Neural cell (in vitro differentiated cells): Measurements from ENCODE around the gene C16orf89. TPM values are rescaled to one million over a fixed set of nuclear protein-coding genes. Genes with fewer than 3 reads are reported as not detected.

Experiments
- H2AFZ ChIP-seq: fragments of 200-600, 300-800 bp; sonication (generic), shearing (Covaris generic); 2 replicates; pipeline ENCODE4 v1.6.0; 2014; ENCODE audit warnings: low read depth, mild to moderate bottlenecking, antibody characterized with exemption, low read length, moderate library complexity
- H3F3A ChIP-seq: fragments of 200-600 bp; shearing (Covaris generic); 2 replicates; pipeline ENCODE4 v1.6.1; 2016; ENCODE audit warnings: mild to moderate bottlenecking, moderate library complexity, mixed read lengths, antibody characterized with exemption, low read length; ENCODE audit not compliant: insufficient read depth, poor library complexity, severe bottlenecking
- H3K27ac ChIP-seq: fragments of 200-600, 300-800 bp; sonication (generic), shearing (Covaris generic); 2 replicates; pipeline ENCODE4 v1.5.1; 2014; ENCODE audit warnings: mild to moderate bottlenecking, low read length, moderate library complexity
- H3K27me3 ChIP-seq: fragments of 300-800, 200-600 bp; sonication (generic), shearing (Covaris generic); 2 replicates; pipeline ENCODE4 v1.6.0; 2014; ENCODE audit warnings: mild to moderate bottlenecking, low read depth, low read length, moderate library complexity; ENCODE audit not compliant: insufficient read depth
- H3K36me3 ChIP-seq: fragments of 300-800, 200-600 bp; sonication (generic), shearing (Covaris generic); 2 replicates; pipeline ENCODE4 v1.5.1; 2014; ENCODE audit warnings: mild to moderate bottlenecking, antibody characterized with exemption, low read length, moderate library complexity; ENCODE audit not compliant: insufficient read depth
- H3K4me2 ChIP-seq: fragments of 300-800, 200-600 bp; sonication (generic), shearing (Covaris generic); 2 replicates; pipeline ENCODE4 v1.6.0; 2014; ENCODE audit warnings: mild to moderate bottlenecking, low read length
- H3K4me3 ChIP-seq: fragments of 300-800, 200-600 bp; sonication (generic), shearing (Covaris generic); 2 replicates; pipeline ENCODE4 v1.5.1; 2014; ENCODE audit warnings: mild to moderate bottlenecking, low read length, moderate library complexity
- H3K79me2 ChIP-seq: fragments of 200-600 bp; shearing (Covaris generic); replicated peaks from 2 replicates; pipeline ENCODE4 v1.6.0; 2014; ENCODE audit warnings: mild to moderate bottlenecking, low read length, moderate library complexity; ENCODE audit not compliant: insufficient read depth
- H3K9ac ChIP-seq: fragments of 300-800, 200-600 bp; sonication (generic), shearing (Covaris generic); 2 replicates; pipeline ENCODE4 v1.6.1; 2016; ENCODE audit warnings: mild to moderate bottlenecking, low read length, mixed read lengths
- H3K9me2 ChIP-seq: fragments of 200-600 bp; shearing (Covaris generic); 2 replicates; pipeline ENCODE4 v1.6.1; 2016; ENCODE audit warnings: mild to moderate bottlenecking, low read length, mixed read lengths; ENCODE audit not compliant: insufficient read depth
- H3K9me3 ChIP-seq: fragments of 200-600, 300-800 bp; sonication (generic), shearing (Covaris generic); 2 replicates; pipeline ENCODE4 v1.6.1; 2016; ENCODE audit warnings: mild to moderate bottlenecking, mixed run types, low read length, moderate library complexity, mixed read lengths
- H4K20me1 ChIP-seq: fragments of 200-600 bp; shearing (Covaris generic); 2 replicates; pipeline ENCODE4 v1.6.1; 2016; ENCODE audit warnings: mild to moderate bottlenecking, mixed run types; ENCODE audit not compliant: insufficient read depth
- CTCF ChIP-seq: fragments of 450-650 bp; IDR thresholded peaks from 2 replicates; pipeline ENCODE4 v1.5.1; 2014; ENCODE audit warnings: antibody characterized with exemption, mild to moderate bottlenecking, moderate library complexity; ENCODE audit not compliant: poor library complexity, severe bottlenecking
- EP300 ChIP-seq: fragments of 450-650 bp; conservative IDR thresholded peaks from 2 replicates; pipeline ENCODE4 v1.6.1; 2014; ENCODE audit warnings: antibody characterized with exemption, mild to moderate bottlenecking, moderate library complexity; ENCODE audit not compliant: poor library complexity, severe bottlenecking
- EZH2 ChIP-seq: fragments of 200-600, 300-800 bp; shearing (Covaris generic), sonication (generic); IDR thresholded peaks from 2 replicates; pipeline ENCODE4 v1.6.1; 2014; ENCODE audit warnings: antibody characterized with exemption, low read length, borderline replicate concordance, mild to moderate bottlenecking; ENCODE audit not compliant: insufficient read depth, poor library complexity, severe bottlenecking
- MXI1 ChIP-seq: fragments of 450-650 bp; conservative IDR thresholded peaks from 2 replicates; pipeline ENCODE4 v1.6.1; 2014; ENCODE audit warnings: antibody characterized with exemption, mild to moderate bottlenecking; ENCODE audit not compliant: poor library complexity, severe bottlenecking
- POLR2AphosphoS5 ChIP-seq: IDR thresholded peaks from 2 replicates; pipeline ENCODE4 v1.6.1; 2012
- RAD21 ChIP-seq: fragments of 450-650 bp; conservative IDR thresholded peaks from 2 replicates; pipeline ENCODE4 v1.6.1; 2014; ENCODE audit warnings: antibody characterized with exemption, mild to moderate bottlenecking, moderate library complexity
- REST ChIP-seq: IDR thresholded peaks from 2 replicates; pipeline ENCODE4 v1.6.1; 2012; ENCODE audit warnings: borderline replicate concordance
- SMC3 ChIP-seq: fragments of 450-650 bp; conservative IDR thresholded peaks from 2 replicates; pipeline ENCODE4 v1.6.1; 2014; ENCODE audit warnings: antibody characterized with exemption, mild to moderate bottlenecking, moderate library complexity; ENCODE audit not compliant: poor library complexity
- TAF1 ChIP-seq: IDR thresholded peaks from 2 replicates; pipeline ENCODE4 v1.6.1; 2012; ENCODE audit warnings: low read depth
- polyA plus RNA-seq: library from polyadenylated mRNA; depleted of rRNA; stranded (reverse); fragments of >200 nt; gene quantifications from 2 replicates; pipeline ENCODE4 v1.2.3, GENCODE V29; 2014

Gene C16orf89
- polyA plus RNA-seq, 1 donor from 2014 or later, result not detected

GRCh38 chr16:5008311-5008731 lies 57.4 kb downstream of the C16orf89 start:
- H3F3A ChIP-seq, result no peaks in the 10 kb centered on the region
- no peak overlapping the region for H3K4me3 ChIP-seq
- no peaks in the 10 kb centered on the region for H3K9me3 ChIP-seq

GRCh38 chr16:5007256-5007655 lies 58.5 kb downstream of the C16orf89 start:
- Histone ChIP-seq H4K20me1 (no peaks in the 10 kb centered on the region), H3K36me3 (no peaks in the 10 kb centered on the region), H2AFZ (no peak overlapping the region), H3K79me2 (no peaks in the 10 kb centered on the region), H3K27me3 (no peaks in the 10 kb centered on the region), H3K4me2 (no peak overlapping the region), H3K27ac (no peak overlapping the region), H3K9me2 (no peaks in the 10 kb centered on the region), H3K4me3 (no peak overlapping the region), H3K9ac (no peak overlapping the region), H3F3A (no peaks in the 10 kb centered on the region), H3K9me3 (no peaks in the 10 kb centered on the region)
- TF ChIP-seq EZH2 (no peak), RAD21 (no peak), MXI1 (no peak), SMC3 (no peak), POLR2AphosphoS5 (no peak), REST (no peak), TAF1 (no peak)

More at GRCh38 chr16:5008311-5008731, 57.4 kb downstream of the C16orf89 start:
- Histone ChIP-seq H3K9ac (no peak overlapping the region), H3K27me3 (no peaks in the 10 kb centered on the region), H3K36me3 (no peaks in the 10 kb centered on the region), H3K27ac (no peak overlapping the region), H3K9me2 (no peaks in the 10 kb centered on the region), H4K20me1 (no peaks in the 10 kb centered on the region), H2AFZ (no peak overlapping the region), H3K79me2 (no peaks in the 10 kb centered on the region), H3K4me2 (no peak overlapping the region)
- no peak for TF ChIP-seq REST
- no peak for TF ChIP-seq RAD21
- TF ChIP-seq CTCF, result no peak
- TF ChIP-seq SMC3, result no peak
- no peak for TF ChIP-seq TAF1
- TF ChIP-seq EZH2, result no peak
- no peak for TF ChIP-seq EP300
- TF ChIP-seq POLR2AphosphoS5, result no peak
- no peak for TF ChIP-seq MXI1
